ENCODE data around the gene MORC2. TPM values are rescaled to one million over a fixed set of nuclear protein-coding genes. Genes with fewer than 3 reads are reported as not detected.
A peak's percentile ranks its signal among the peaks of the same experiment; 100 is the strongest.

Gene MORC2
- 10 to 100 TPM; 19.2 to 24.9 TPM for total RNA-seq

GRCh38 chr22:30968015-30968923 lies at the start of gene MORC2:
MORC2 (minus strand) TSS chr22:30968774; CDS start chr22:30967889, 885 bp downstream.
- peak within 1 kb of the TSS; percentile 85 for H3K4me3 Mint-ChIP-seq
- H3K9me3 Mint-ChIP-seq: peaks cover 13% of the 10 kb centered on the region
- ATAC-seq (replicated peaks): peak; percentile 31
- H3K4me1 Mint-ChIP-seq: peaks cover 30% of the 10 kb centered on the region
- H3K27ac Mint-ChIP-seq: peak within 1 kb of the TSS; percentile 91
- H3K27me3 Mint-ChIP-seq: no peaks in the 10 kb centered on the region
- H3K36me3 Mint-ChIP-seq (ENCODE audit: low read depth): peaks cover 62% of the 10 kb centered on the region

GRCh38 chr22:31005535-31005934 lies 37.0 kb upstream of the MORC2 start:
- Mint-ChIP-seq H3K36me3 (ENCODE audit: low read depth) (no peaks in the 10 kb centered on the region), H3K4me1 (no peaks in the 10 kb centered on the region), H3K27ac (no peak overlapping the region), H3K27me3 (peaks cover 4% of the 10 kb centered on the region), H3K4me3 (no peak overlapping the region), H3K9me3 (no peaks in the 10 kb centered on the region)
- no peak for ATAC-seq (replicated peaks)

GRCh38 chr22:31001124-31001770 lies 32.7 kb upstream of the MORC2 start:
- Mint-ChIP-seq H3K4me1 (no peaks in the 10 kb centered on the region), H3K4me3 (no peak overlapping the region), H3K27me3 (peaks cover 4% of the 10 kb centered on the region), H3K27ac (no peak overlapping the region), H3K36me3 (ENCODE audit: low read depth) (no peaks in the 10 kb centered on the region), H3K9me3 (no peaks in the 10 kb centered on the region)
- ATAC-seq (replicated peaks): no peak

- no peak overlapping the region for H3K27ac Mint-ChIP-seq
These were observed 29.8 kb upstream of the MORC2 start for GRCh38 chr22:30998329-30998728.

GRCh38 chr22:30996462-30996861 lies 27.9 kb upstream of the MORC2 start:
- H3K36me3 Mint-ChIP-seq (ENCODE audit: low read depth): no peaks in the 10 kb centered on the region
- H3K9me3 Mint-ChIP-seq: no peaks in the 10 kb centered on the region
- H3K4me3 Mint-ChIP-seq: no peak overlapping the region
- ATAC-seq (replicated peaks): no peak
- H3K27me3 Mint-ChIP-seq: no peaks in the 10 kb centered on the region
- H3K27ac Mint-ChIP-seq: no peak overlapping the region
- no peaks in the 10 kb centered on the region for H3K4me1 Mint-ChIP-seq

More at GRCh38 chr22:30998329-30998728, 29.8 kb upstream of the MORC2 start:
- ATAC-seq (replicated peaks): no peak
- Mint-ChIP-seq H3K4me3 (no peak overlapping the region), H3K36me3 (ENCODE audit: low read depth) (no peaks in the 10 kb centered on the region), H3K27me3 (peaks cover 4% of the 10 kb centered on the region), H3K4me1 (no peaks in the 10 kb centered on the region), H3K9me3 (no peaks in the 10 kb centered on the region)

- no peaks in the 10 kb centered on the region for H3K27me3 Mint-ChIP-seq
- no peaks in the 10 kb centered on the region for H3K4me1 Mint-ChIP-seq
- H3K27ac Mint-ChIP-seq: no peak overlapping the region
- H3K9me3 Mint-ChIP-seq: no peaks in the 10 kb centered on the region
- no peaks in the 10 kb centered on the region for H3K36me3 Mint-ChIP-seq (ENCODE audit: low read depth)
- H3K4me3 Mint-ChIP-seq: no peak overlapping the region
- no peak for ATAC-seq (replicated peaks)
These were observed 26.4 kb upstream of the MORC2 start for GRCh38 chr22:30994960-30995359.

GRCh38 chr22:30992565-30992964 lies 24.0 kb upstream of the MORC2 start:
- no peak for ATAC-seq (replicated peaks)
- H3K4me3 Mint-ChIP-seq: no peak overlapping the region

GRCh38 chr22:30990690-30991089 lies 22.1 kb upstream of the MORC2 start:
- Mint-ChIP-seq H3K27ac (no peak overlapping the region), H3K9me3 (peaks cover 5% of the 10 kb centered on the region), H3K36me3 (ENCODE audit: low read depth) (no peaks in the 10 kb centered on the region), H3K4me3 (no peak overlapping the region), H3K27me3 (no peaks in the 10 kb centered on the region), H3K4me1 (no peaks in the 10 kb centered on the region)
- no peak for ATAC-seq (replicated peaks)

More at GRCh38 chr22:30992565-30992964, 24.0 kb upstream of the MORC2 start:
- H3K9me3 Mint-ChIP-seq: peaks cover 5% of the 10 kb centered on the region
- H3K4me1 Mint-ChIP-seq: no peaks in the 10 kb centered on the region
- no peaks in the 10 kb centered on the region for H3K27me3 Mint-ChIP-seq
- no peaks in the 10 kb centered on the region for H3K36me3 Mint-ChIP-seq (ENCODE audit: low read depth)
- no peak overlapping the region for H3K27ac Mint-ChIP-seq

GRCh38 chr22:30989474-30989873 lies 20.9 kb upstream of the MORC2 start:
- H3K9me3 Mint-ChIP-seq: peaks cover 6% of the 10 kb centered on the region
- no peak overlapping the region for H3K27ac Mint-ChIP-seq
- no peak for ATAC-seq (replicated peaks)
- H3K4me1 Mint-ChIP-seq: no peaks in the 10 kb centered on the region
- H3K36me3 Mint-ChIP-seq (ENCODE audit: low read depth): no peaks in the 10 kb centered on the region
- H3K4me3 Mint-ChIP-seq: no peak overlapping the region
- H3K27me3 Mint-ChIP-seq: no peaks in the 10 kb centered on the region

GRCh38 chr22:30985561-30986208 lies 17.1 kb upstream of the MORC2 start:
- Mint-ChIP-seq H3K27ac (no peak overlapping the region), H3K27me3 (no peaks in the 10 kb centered on the region), H3K9me3 (peaks cover 18% of the 10 kb centered on the region), H3K36me3 (ENCODE audit: low read depth) (no peaks in the 10 kb centered on the region), H3K4me1 (no peaks in the 10 kb centered on the region), H3K4me3 (no peak overlapping the region)
- no peak for ATAC-seq (replicated peaks)

GRCh38 chr22:30984317-30984716 lies 15.7 kb upstream of the MORC2 start:
- H3K27me3 Mint-ChIP-seq: no peaks in the 10 kb centered on the region
- H3K4me1 Mint-ChIP-seq: no peaks in the 10 kb centered on the region
- H3K9me3 Mint-ChIP-seq: peaks cover 21% of the 10 kb centered on the region
- ATAC-seq (replicated peaks): no peak
- H3K4me3 Mint-ChIP-seq: no peak overlapping the region
- H3K36me3 Mint-ChIP-seq (ENCODE audit: low read depth): no peaks in the 10 kb centered on the region
- no peak overlapping the region for H3K27ac Mint-ChIP-seq

- H3K4me3 Mint-ChIP-seq: no peak overlapping the region
- H3K27me3 Mint-ChIP-seq: no peaks in the 10 kb centered on the region
- ATAC-seq (replicated peaks): no peak
- no peaks in the 10 kb centered on the region for H3K4me1 Mint-ChIP-seq
- peaks cover 35% of the 10 kb centered on the region for H3K9me3 Mint-ChIP-seq
- no peak overlapping the region for H3K27ac Mint-ChIP-seq
- no peaks in the 10 kb centered on the region for H3K36me3 Mint-ChIP-seq (ENCODE audit: low read depth)
These were observed 13.9 kb upstream of the MORC2 start for GRCh38 chr22:30982512-30982911.

- Mint-ChIP-seq H3K27ac (no peak overlapping the region), H3K4me3 (no peak overlapping the region), H3K9me3 (peaks cover 42% of the 10 kb centered on the region), H3K4me1 (no peaks in the 10 kb centered on the region), H3K27me3 (no peaks in the 10 kb centered on the region), H3K36me3 (ENCODE audit: low read depth) (peaks cover 14% of the 10 kb centered on the region)
- ATAC-seq (replicated peaks): peak; percentile 47
These were observed 11.4 kb upstream of the MORC2 start for GRCh38 chr22:30979932-30980331.

- Mint-ChIP-seq H3K36me3 (ENCODE audit: low read depth) (peaks cover 29% of the 10 kb centered on the region), H3K4me1 (no peaks in the 10 kb centered on the region), H3K27me3 (no peaks in the 10 kb centered on the region), H3K4me3 (no peak overlapping the region), H3K27ac (no peak overlapping the region), H3K9me3 (peaks cover 33% of the 10 kb centered on the region)
- no peak for ATAC-seq (replicated peaks)
These were observed 9.9 kb upstream of the MORC2 start for GRCh38 chr22:30978304-30978962.

Data from activated T-helper 17 cell treated with anti-CD3 and anti-CD28 coated beads, Interleukin-2, amount 50 U/mL, for 72 hours (primary cell).